KOPT-K1 (cell line): ENCODE measurements around the gene PSMB2.

Experiments
- H3K27ac ChIP-seq: fragments of 200-600 bp; sonication (generic); 2 replicates; pipeline ENCODE4 v1.5.1; 2016; ENCODE audit warnings: antibody characterized with exemption, mild to moderate bottlenecking, low read depth, low read length; ENCODE audit not compliant: poor library complexity, severe bottlenecking
- H3K36me3 ChIP-seq: fragments of 200-600 bp; sonication (generic); 2 replicates; pipeline ENCODE4 v1.5.1; 2017; ENCODE audit warnings: antibody characterized with exemption, mild to moderate bottlenecking, low read length, moderate library complexity; ENCODE audit not compliant: insufficient read depth
- H3K9me3 ChIP-seq: fragments of 200-600 bp; sonication (generic); 2 replicates; pipeline ENCODE4 v1.5.1; 2017; ENCODE audit warnings: antibody characterized with exemption, low read length, mild to moderate bottlenecking; ENCODE audit not compliant: insufficient read depth, poor library complexity, severe bottlenecking

The PSMB2 gene

GRCh38 chr1:35657851-35658250 lies 16.5 kb upstream of the PSMB2 start:
- H3K9me3 ChIP-seq, result no peaks in the 10 kb centered on the region
- H3K27ac ChIP-seq, result no peak overlapping the region

GRCh38 chr1:35656863-35657232 lies 15.5 kb upstream of the PSMB2 start:
- Histone ChIP-seq H3K36me3 (no peaks in the 10 kb centered on the region), H3K27ac (no peak overlapping the region), H3K9me3 (no peaks in the 10 kb centered on the region)

More at GRCh38 chr1:35657851-35658250, 16.5 kb upstream of the PSMB2 start:
- H3K36me3 ChIP-seq, result no peaks in the 10 kb centered on the region

- Histone ChIP-seq H3K27ac (no peak overlapping the region), H3K36me3 (no peaks in the 10 kb centered on the region), H3K9me3 (no peaks in the 10 kb centered on the region)
Observed at GRCh38 chr1:35656148-35656862, 15.0 kb upstream of the PSMB2 start.

- Histone ChIP-seq H3K36me3 (no peaks in the 10 kb centered on the region), H3K9me3 (no peaks in the 10 kb centered on the region), H3K27ac (no peak overlapping the region)
Observed at GRCh38 chr1:35655196-35655595, 13.9 kb upstream of the PSMB2 start.

- no peaks in the 10 kb centered on the region for H3K36me3 ChIP-seq
- no peak overlapping the region for H3K27ac ChIP-seq
- H3K9me3 ChIP-seq, result no peaks in the 10 kb centered on the region
Observed at GRCh38 chr1:35650416-35650815, 9.1 kb upstream of the PSMB2 start.

GRCh38 chr1:35646043-35646442 lies 4.7 kb upstream of the PSMB2 start:
- Histone ChIP-seq H3K36me3 (no peaks in the 10 kb centered on the region), H3K9me3 (no peaks in the 10 kb centered on the region)

GRCh38 chr1:35644204-35644603 lies 2.9 kb upstream of the PSMB2 start:
- no peaks in the 10 kb centered on the region for H3K9me3 ChIP-seq

More at GRCh38 chr1:35646043-35646442, 4.7 kb upstream of the PSMB2 start:
- H3K27ac ChIP-seq, result no peak overlapping the region

GRCh38 chr1:35642471-35642955 lies 1.2 kb upstream of the PSMB2 start:
- H3K27ac ChIP-seq, result peak overlapping the region; percentile 78
- H3K36me3 ChIP-seq, result 0 out of 2 replicates have a peak, but pooled peaks cover 8% of the 10 kb centered on the region
- H3K9me3 ChIP-seq, result no peaks in the 10 kb centered on the region

More at GRCh38 chr1:35644204-35644603, 2.9 kb upstream of the PSMB2 start:
- Histone ChIP-seq H3K36me3 (no peaks in the 10 kb centered on the region), H3K27ac (no peak overlapping the region)

GRCh38 chr1:35640380-35641232 lies 720 bp downstream of the PSMB2 start:
- H3K36me3 ChIP-seq, result peaks cover 16% of the 10 kb centered on the region
- no peaks in the 10 kb centered on the region for H3K9me3 ChIP-seq
- peak overlapping the region; percentile 78 for H3K27ac ChIP-seq

- H3K36me3 ChIP-seq, result peaks cover 48% of the 10 kb centered on the region
- H3K27ac ChIP-seq, result peak overlapping the region; percentile 74
- H3K9me3 ChIP-seq, result no peaks in the 10 kb centered on the region
Observed at GRCh38 chr1:35637401-35637809, 3.9 kb downstream of the PSMB2 start.

GRCh38 chr1:35633547-35633946 lies 7.8 kb downstream of the PSMB2 start:
- Histone ChIP-seq H3K27ac (no peak overlapping the region), H3K36me3 (peaks cover 82% of the 10 kb centered on the region), H3K9me3 (no peaks in the 10 kb centered on the region)

- peaks cover 98% of the 10 kb centered on the region for H3K36me3 ChIP-seq
- H3K27ac ChIP-seq, result no peak overlapping the region
- H3K9me3 ChIP-seq, result no peaks in the 10 kb centered on the region
Observed at GRCh38 chr1:35631396-35631795, 9.9 kb downstream of the PSMB2 start.

- no peaks in the 10 kb centered on the region for H3K9me3 ChIP-seq
- peaks cover 96% of the 10 kb centered on the region for H3K36me3 ChIP-seq
- no peak overlapping the region for H3K27ac ChIP-seq
Observed at GRCh38 chr1:35629051-35629450, 12.3 kb downstream of the PSMB2 start.

GRCh38 chr1:35623832-35624231 lies 17.5 kb downstream of the PSMB2 start:
- no peak overlapping the region for H3K27ac ChIP-seq
- H3K36me3 ChIP-seq, result peaks cover 97% of the 10 kb centered on the region
- H3K9me3 ChIP-seq, result no peaks in the 10 kb centered on the region

GRCh38 chr1:35622510-35623178 lies 18.7 kb downstream of the PSMB2 start:
- Histone ChIP-seq H3K27ac (no peak overlapping the region), H3K9me3 (no peaks in the 10 kb centered on the region), H3K36me3 (peaks cover 98% of the 10 kb centered on the region)
